Measurements from ENCODE around the gene TDRKH. TPM values are rescaled to one million over a fixed set of nuclear protein-coding genes. Genes with fewer than 3 reads are reported as not detected.

The TDRKH gene
- total and polyA plus RNA-seq, 2 experiments from 2014 or later, result 2.2 to 3.6 TPM

DNA sequence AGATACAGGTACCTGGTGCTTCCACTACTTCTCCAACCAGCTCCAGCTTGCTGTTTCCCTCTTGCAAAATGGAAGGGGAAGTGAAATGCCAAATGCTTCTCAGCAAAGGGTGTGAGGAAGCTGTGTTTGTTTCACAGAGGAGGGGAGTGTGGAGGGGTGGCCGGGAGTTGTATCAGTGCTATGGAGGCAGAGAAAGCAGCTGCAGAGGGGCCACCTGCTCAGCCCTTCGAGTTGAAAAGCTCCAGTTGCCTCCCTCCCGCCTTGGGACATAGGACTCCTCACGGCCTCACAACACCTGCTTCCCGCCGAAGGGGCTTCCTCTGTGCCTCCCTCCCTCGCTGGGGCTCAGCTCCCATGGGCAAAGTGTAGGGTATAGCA lies 27.0 kb upstream of the TDRKH start:
- in situ Hi-C loops (cut with MboI), result no loop called here
- TF ChIP-seq EZH2phosphoT487 (IDR thresholded peaks at IDR 0.05; ENCODE audit: insufficient read depth, low read depth), result no peak
- TF ChIP-seq EZH2 (IDR thresholded peaks at IDR 0.05; ENCODE audit: insufficient read depth, poor library complexity, severe bottlenecking), result no peak

GRCh38 chr1:151816548-151817352 lies 26.4 kb upstream of the TDRKH start:
- no peaks in the 10 kb centered on the region for H3K9me2 ChIP-seq (ENCODE audit: insufficient read depth)
- WGBS, 2 experiments (ENCODE audit: low coverage in 1 of 2, low lambda C conversion rate in 2 of 2, missing lambda C conversion rate in 2 of 2), result 69 to 76% methylated on average over 25 to 26 of the region's 26 CpGs
- in situ Hi-C loops (cut with MboI), result no loop called here

More for the DNA sequence above, 27.0 kb upstream of the TDRKH start:
- H3K9me3 ChIP-seq (ENCODE audit: low read depth), result no peaks in the 10 kb centered on the region
- no peak for DNase-seq
- no peaks in the 10 kb centered on the region for H3K9me2 ChIP-seq (ENCODE audit: insufficient read depth)
- no peaks in the 10 kb centered on the region for H4K20me1 ChIP-seq (ENCODE audit: insufficient read depth)
- H3K36me3 ChIP-seq (ENCODE audit: low read depth), result no peaks in the 10 kb centered on the region
- H3K4me1 ChIP-seq (ENCODE audit: insufficient read depth), result no peaks in the 10 kb centered on the region
- H3K4me2 ChIP-seq (ENCODE audit: unreplicated experiment), result no peak overlapping the region
- no peak overlapping the region for H3K27ac ChIP-seq
- 65 to 72% methylated on average over 7 of the region's 7 CpGs for WGBS, 2 experiments (ENCODE audit: low coverage in 1 of 2, low lambda C conversion rate in 2 of 2, missing lambda C conversion rate in 2 of 2)
- no peaks in the 10 kb centered on the region for H3K79me2 ChIP-seq (ENCODE audit: insufficient read depth)
- no peaks in the 10 kb centered on the region for H3F3A ChIP-seq (ENCODE audit: insufficient read depth)
- H3K9ac ChIP-seq, result no peak overlapping the region
- H3K27me3 ChIP-seq (replicated peaks; ENCODE audit: insufficient read depth), result 0 out of 2 replicates have a peak, but pooled peaks cover 6% of the 10 kb centered on the region
- no peak overlapping the region for H3K4me3 ChIP-seq
- no peak overlapping the region for H2AFZ ChIP-seq

DNA sequence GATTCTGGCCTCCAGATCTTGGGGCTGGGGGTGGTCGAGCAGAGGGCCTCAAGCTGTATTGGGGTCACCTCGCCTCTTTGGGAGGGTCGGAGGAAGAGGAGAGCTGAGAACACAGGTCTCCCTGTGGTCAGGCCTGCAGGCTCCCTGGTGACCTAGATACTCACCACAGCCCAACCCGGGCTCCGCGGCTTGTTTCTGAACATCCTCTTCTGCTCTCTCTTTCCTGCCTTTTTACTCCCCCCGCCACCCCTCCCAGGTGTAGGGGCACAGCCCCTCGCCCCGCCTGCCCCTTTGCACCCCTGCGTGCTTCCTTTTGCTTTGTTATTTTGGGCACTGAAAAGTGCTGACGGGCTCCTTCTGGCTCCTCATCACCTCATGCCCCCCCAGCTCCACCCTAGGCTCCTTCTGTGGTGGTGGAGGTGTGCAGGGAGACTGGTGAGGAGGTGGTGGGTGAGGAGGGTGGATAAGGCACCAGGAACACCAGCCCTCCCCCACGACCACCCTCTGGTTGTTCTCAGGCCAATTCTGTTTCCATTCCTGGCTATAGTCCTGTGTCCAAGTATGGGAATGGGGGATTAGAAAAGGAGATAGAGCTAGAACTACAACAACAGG lies 25.5 kb upstream of the TDRKH start:
- Histone ChIP-seq H3K9me3 (ENCODE audit: low read depth) (no peaks in the 10 kb centered on the region), H3K9me2 (ENCODE audit: insufficient read depth) (no peaks in the 10 kb centered on the region), H3F3A (ENCODE audit: insufficient read depth) (no peaks in the 10 kb centered on the region), H2AFZ (no peak overlapping the region), H3K4me2 (ENCODE audit: unreplicated experiment) (no peak overlapping the region), H3K36me3 (ENCODE audit: low read depth) (no peaks in the 10 kb centered on the region), H3K27me3 (replicated peaks; ENCODE audit: insufficient read depth) (0 out of 2 replicates have a peak, but pooled peaks cover 6% of the 10 kb centered on the region), H4K20me1 (ENCODE audit: insufficient read depth) (no peaks in the 10 kb centered on the region), H3K79me2 (ENCODE audit: insufficient read depth) (no peaks in the 10 kb centered on the region), H3K4me3 (no peak overlapping the region), H3K4me1 (ENCODE audit: insufficient read depth) (0 out of 2 replicates have a peak, but pooled peaks cover 8% of the 10 kb centered on the region), H3K9ac (no peak overlapping the region), H3K27ac (no peak overlapping the region)
- in situ Hi-C loops (cut with MboI), result no loop called here
- DNase-seq, result no peak
- TF ChIP-seq EZH2phosphoT487 (IDR thresholded peaks at IDR 0.05; ENCODE audit: insufficient read depth, low read depth) (no peak), EZH2 (IDR thresholded peaks at IDR 0.05; ENCODE audit: insufficient read depth, poor library complexity, severe bottlenecking) (no peak)
- WGBS, 2 experiments (ENCODE audit: low coverage in 1 of 2, low lambda C conversion rate in 2 of 2, missing lambda C conversion rate in 2 of 2), result 35 to 40% methylated on average over 6 to 12 of the region's 12 CpGs

More at GRCh38 chr1:151816548-151817352, 26.4 kb upstream of the TDRKH start:
- Histone ChIP-seq H3K4me3 (no peak overlapping the region), H3K36me3 (ENCODE audit: low read depth) (no peaks in the 10 kb centered on the region), H3K4me2 (ENCODE audit: unreplicated experiment) (no peak overlapping the region), H3K27me3 (replicated peaks; ENCODE audit: insufficient read depth) (0 out of 2 replicates have a peak, but pooled peaks cover 6% of the 10 kb centered on the region), H3K79me2 (ENCODE audit: insufficient read depth) (no peaks in the 10 kb centered on the region), H3F3A (ENCODE audit: insufficient read depth) (no peaks in the 10 kb centered on the region), H2AFZ (no peak overlapping the region), H3K4me1 (ENCODE audit: insufficient read depth) (no peaks in the 10 kb centered on the region), H3K9me3 (ENCODE audit: low read depth) (no peaks in the 10 kb centered on the region), H4K20me1 (ENCODE audit: insufficient read depth) (no peaks in the 10 kb centered on the region), H3K9ac (no peak overlapping the region), H3K27ac (no peak overlapping the region)
- no peak for DNase-seq
- no peak for TF ChIP-seq EZH2phosphoT487 (IDR thresholded peaks at IDR 0.05; ENCODE audit: insufficient read depth, low read depth)

DNA sequence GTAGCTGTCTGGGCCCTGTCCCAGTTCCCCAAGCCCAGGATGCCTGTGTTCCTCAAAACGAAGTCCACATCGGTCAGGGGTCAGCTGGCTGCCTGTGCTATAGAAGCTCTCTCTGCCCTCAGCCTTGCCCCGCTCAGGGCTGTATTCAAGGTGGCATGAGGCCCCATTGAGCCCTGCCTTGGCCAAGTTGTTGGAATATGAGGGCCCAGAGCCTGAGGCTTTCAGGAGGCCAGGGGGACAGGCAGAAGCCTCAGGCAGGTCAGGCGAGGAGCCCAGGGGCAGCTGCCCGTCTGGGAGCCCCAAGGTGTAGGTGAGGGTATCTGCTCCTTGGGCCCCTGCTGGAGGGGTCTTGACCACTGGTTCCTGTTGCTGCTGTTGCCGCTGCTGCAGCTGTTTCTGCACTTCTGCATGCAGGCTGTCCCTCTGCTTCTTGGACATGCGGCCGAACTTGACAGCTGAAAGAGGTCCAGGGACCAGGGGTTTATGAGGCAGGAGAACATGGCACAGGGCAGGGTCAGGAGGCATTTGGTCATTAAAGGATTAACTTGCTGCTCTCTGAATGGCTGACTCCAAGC lies 24.8 kb upstream of the TDRKH start:
- no peaks in the 10 kb centered on the region for H4K20me1 ChIP-seq (ENCODE audit: insufficient read depth)
- H3K79me2 ChIP-seq (ENCODE audit: insufficient read depth), result no peaks in the 10 kb centered on the region
- 0 out of 2 replicates have a peak, but pooled peaks cover 8% of the 10 kb centered on the region for H3K4me1 ChIP-seq (ENCODE audit: insufficient read depth)
- H3K4me2 ChIP-seq (ENCODE audit: unreplicated experiment), result no peak overlapping the region
- H3K9me2 ChIP-seq (ENCODE audit: insufficient read depth), result no peaks in the 10 kb centered on the region
- in situ Hi-C loops (cut with MboI), result no loop called here
- no peak overlapping the region for H2AFZ ChIP-seq
- H3K9me3 ChIP-seq (ENCODE audit: low read depth), result no peaks in the 10 kb centered on the region
- no peaks in the 10 kb centered on the region for H3K36me3 ChIP-seq (ENCODE audit: low read depth)
- H3K9ac ChIP-seq, result no peak overlapping the region
- 61 to 72% methylated on average over 8 of the region's 8 CpGs for WGBS, 2 experiments (ENCODE audit: low coverage in 1 of 2, low lambda C conversion rate in 2 of 2, missing lambda C conversion rate in 2 of 2)
- H3F3A ChIP-seq (ENCODE audit: insufficient read depth), result no peaks in the 10 kb centered on the region
- DNase-seq, result no peak
- 0 out of 2 replicates have a peak, but pooled peaks cover 6% of the 10 kb centered on the region for H3K27me3 ChIP-seq (replicated peaks; ENCODE audit: insufficient read depth)
- H3K27ac ChIP-seq, result no peak overlapping the region
- TF ChIP-seq EZH2phosphoT487 (IDR thresholded peaks at IDR 0.05; ENCODE audit: insufficient read depth, low read depth), result no peak
- no peak overlapping the region for H3K4me3 ChIP-seq

Data from GM23248 (cell line).